ENCODE data around the gene PI16. TPM values are rescaled to one million over a fixed set of nuclear protein-coding genes. Genes with fewer than 3 reads are reported as not detected.

PI16 gene
- total and polyA plus RNA-seq, 2 experiments from 2014 or later, result 0.50 TPM; not detected in 1

DNA sequence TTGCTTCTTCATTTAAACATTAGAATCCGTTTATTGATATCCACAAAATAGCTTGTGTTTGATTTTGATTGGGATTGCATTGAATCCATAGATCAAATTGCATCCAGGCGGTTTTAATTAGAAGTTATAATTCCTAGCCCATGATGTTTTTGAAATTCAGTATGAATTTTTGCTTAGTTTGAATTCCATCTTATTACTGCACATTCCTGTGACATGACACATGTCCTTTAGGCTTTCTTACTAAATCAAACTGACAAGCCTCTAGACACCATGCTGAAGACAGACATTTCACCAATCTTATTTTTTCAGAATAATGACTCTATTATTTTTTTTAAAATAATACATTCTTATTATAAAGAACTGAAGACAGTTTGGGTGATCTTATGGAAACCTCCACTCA is 21.4 kb upstream of the PI16 start:
- no peaks in the 10 kb centered on the region for H3F3A ChIP-seq (replicated peaks; ENCODE audit: low read depth)
- H3K4me3 ChIP-seq, result no peak overlapping the region
- H3K9me2 ChIP-seq (ENCODE audit: insufficient read depth), result no peaks in the 10 kb centered on the region
- TF ChIP-seq CREB1 (CRISPR knock-in tag; IDR thresholded peaks at IDR 0.05; ENCODE audit: low read depth), result no peak
- no peak for TF ChIP-seq POLR2AphosphoS5 (IDR thresholded peaks at IDR 0.05; ENCODE audit: low read depth)
- no peak for TF ChIP-seq EZH2phosphoT487 (IDR thresholded peaks at IDR 0.05; ENCODE audit: unreplicated experiment)
- TF ChIP-seq NANOG (IDR thresholded peaks at IDR 0.05; ENCODE audit: borderline replicate concordance), result no peak
- TF ChIP-seq ZNF114 (CRISPR knock-in tag; IDR thresholded peaks at IDR 0.05), result no peak
- TF ChIP-seq EZH2 (IDR thresholded peaks at IDR 0.05; ENCODE audit: low read depth, unreplicated experiment), result no peak
- TF ChIP-seq, protein P1, sequence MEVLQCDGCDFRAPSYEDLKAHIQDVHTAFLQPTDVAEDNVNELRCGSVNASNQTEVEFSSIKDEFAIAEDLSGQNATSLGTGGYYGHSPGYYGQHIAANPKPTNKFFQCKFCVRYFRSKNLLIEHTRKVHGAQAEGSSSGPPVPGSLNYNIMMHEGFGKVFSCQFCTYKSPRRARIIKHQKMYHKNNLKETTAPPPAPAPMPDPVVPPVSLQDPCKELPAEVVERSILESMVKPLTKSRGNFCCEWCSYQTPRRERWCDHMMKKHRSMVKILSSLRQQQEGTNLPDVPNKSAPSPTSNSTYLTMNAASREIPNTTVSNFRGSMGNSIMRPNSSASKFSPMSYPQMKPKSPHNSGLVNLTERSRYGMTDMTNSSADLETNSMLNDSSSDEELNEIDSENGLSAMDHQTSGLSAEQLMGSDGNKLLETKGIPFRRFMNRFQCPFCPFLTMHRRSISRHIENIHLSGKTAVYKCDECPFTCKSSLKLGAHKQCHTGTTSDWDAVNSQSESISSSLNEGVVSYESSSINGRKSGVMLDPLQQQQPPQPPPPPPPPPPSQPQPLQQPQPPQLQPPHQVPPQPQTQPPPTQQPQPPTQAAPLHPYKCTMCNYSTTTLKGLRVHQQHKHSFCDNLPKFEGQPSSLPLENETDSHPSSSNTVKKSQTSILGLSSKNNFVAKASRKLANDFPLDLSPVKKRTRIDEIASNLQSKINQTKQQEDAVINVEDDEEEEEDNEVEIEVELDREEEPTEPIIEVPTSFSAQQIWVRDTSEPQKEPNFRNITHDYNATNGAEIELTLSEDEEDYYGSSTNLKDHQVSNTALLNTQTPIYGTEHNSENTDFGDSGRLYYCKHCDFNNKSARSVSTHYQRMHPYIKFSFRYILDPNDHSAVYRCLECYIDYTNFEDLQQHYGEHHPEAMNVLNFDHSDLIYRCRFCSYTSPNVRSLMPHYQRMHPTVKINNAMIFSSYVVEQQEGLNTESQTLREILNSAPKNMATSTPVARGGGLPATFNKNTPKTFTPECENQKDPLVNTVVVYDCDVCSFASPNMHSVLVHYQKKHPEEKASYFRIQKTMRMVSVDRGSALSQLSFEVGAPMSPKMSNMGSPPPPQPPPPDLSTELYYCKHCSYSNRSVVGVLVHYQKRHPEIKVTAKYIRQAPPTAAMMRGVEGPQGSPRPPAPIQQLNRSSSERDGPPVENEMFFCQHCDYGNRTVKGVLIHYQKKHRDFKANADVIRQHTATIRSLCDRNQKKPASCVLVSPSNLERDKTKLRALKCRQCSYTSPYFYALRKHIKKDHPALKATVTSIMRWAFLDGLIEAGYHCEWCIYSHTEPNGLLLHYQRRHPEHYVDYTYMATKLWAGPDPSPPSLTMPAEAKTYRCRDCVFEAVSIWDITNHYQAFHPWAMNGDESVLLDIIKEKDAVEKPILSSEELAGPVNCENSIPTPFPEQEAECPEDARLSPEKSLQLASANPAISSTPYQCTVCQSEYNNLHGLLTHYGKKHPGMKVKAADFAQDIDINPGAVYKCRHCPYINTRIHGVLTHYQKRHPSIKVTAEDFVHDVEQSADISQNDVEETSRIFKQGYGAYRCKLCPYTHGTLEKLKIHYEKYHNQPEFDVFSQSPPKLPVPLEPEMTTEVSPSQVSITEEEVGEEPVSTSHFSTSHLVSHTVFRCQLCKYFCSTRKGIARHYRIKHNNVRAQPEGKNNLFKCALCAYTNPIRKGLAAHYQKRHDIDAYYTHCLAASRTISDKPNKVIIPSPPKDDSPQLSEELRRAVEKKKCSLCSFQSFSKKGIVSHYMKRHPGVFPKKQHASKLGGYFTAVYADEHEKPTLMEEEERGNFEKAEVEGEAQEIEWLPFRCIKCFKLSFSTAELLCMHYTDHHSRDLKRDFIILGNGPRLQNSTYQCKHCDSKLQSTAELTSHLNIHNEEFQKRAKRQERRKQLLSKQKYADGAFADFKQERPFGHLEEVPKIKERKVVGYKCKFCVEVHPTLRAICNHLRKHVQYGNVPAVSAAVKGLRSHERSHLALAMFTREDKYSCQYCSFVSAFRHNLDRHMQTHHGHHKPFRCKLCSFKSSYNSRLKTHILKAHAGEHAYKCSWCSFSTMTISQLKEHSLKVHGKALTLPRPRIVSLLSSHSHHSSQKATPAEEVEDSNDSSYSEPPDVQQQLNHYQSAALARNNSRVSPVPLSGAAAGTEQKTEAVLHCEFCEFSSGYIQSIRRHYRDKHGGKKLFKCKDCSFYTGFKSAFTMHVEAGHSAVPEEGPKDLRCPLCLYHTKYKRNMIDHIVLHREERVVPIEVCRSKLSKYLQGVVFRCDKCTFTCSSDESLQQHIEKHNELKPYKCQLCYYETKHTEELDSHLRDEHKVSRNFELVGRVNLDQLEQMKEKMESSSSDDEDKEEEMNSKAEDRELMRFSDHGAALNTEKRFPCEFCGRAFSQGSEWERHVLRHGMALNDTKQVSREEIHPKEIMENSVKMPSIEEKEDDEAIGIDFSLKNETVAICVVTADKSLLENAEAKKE (CRISPR knock-in tag; IDR thresholded peaks at IDR 0.05), result no peak
- TF ChIP-seq, protein P2, sequence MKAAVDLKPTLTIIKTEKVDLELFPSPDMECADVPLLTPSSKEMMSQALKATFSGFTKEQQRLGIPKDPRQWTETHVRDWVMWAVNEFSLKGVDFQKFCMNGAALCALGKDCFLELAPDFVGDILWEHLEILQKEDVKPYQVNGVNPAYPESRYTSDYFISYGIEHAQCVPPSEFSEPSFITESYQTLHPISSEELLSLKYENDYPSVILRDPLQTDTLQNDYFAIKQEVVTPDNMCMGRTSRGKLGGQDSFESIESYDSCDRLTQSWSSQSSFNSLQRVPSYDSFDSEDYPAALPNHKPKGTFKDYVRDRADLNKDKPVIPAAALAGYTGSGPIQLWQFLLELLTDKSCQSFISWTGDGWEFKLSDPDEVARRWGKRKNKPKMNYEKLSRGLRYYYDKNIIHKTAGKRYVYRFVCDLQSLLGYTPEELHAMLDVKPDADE (IDR thresholded peaks at IDR 0.05), result no peak
- TF ChIP-seq, protein P3, sequence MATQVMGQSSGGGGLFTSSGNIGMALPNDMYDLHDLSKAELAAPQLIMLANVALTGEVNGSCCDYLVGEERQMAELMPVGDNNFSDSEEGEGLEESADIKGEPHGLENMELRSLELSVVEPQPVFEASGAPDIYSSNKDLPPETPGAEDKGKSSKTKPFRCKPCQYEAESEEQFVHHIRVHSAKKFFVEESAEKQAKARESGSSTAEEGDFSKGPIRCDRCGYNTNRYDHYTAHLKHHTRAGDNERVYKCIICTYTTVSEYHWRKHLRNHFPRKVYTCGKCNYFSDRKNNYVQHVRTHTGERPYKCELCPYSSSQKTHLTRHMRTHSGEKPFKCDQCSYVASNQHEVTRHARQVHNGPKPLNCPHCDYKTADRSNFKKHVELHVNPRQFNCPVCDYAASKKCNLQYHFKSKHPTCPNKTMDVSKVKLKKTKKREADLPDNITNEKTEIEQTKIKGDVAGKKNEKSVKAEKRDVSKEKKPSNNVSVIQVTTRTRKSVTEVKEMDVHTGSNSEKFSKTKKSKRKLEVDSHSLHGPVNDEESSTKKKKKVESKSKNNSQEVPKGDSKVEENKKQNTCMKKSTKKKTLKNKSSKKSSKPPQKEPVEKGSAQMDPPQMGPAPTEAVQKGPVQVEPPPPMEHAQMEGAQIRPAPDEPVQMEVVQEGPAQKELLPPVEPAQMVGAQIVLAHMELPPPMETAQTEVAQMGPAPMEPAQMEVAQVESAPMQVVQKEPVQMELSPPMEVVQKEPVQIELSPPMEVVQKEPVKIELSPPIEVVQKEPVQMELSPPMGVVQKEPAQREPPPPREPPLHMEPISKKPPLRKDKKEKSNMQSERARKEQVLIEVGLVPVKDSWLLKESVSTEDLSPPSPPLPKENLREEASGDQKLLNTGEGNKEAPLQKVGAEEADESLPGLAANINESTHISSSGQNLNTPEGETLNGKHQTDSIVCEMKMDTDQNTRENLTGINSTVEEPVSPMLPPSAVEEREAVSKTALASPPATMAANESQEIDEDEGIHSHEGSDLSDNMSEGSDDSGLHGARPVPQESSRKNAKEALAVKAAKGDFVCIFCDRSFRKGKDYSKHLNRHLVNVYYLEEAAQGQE (IDR thresholded peaks at IDR 0.05; ENCODE audit: unreplicated experiment), result no peak
- no peak for TF ChIP-seq JUNB (IDR thresholded peaks at IDR 0.05; ENCODE audit: unreplicated experiment)
- no peak for TF ChIP-seq STAT1 (IDR thresholded peaks at IDR 0.05; ENCODE audit: unreplicated experiment)
- TF ChIP-seq ZNF331 (CRISPR knock-in tag; IDR thresholded peaks at IDR 0.05; ENCODE audit: low read depth), result no peak
- TF ChIP-seq, protein P4, sequence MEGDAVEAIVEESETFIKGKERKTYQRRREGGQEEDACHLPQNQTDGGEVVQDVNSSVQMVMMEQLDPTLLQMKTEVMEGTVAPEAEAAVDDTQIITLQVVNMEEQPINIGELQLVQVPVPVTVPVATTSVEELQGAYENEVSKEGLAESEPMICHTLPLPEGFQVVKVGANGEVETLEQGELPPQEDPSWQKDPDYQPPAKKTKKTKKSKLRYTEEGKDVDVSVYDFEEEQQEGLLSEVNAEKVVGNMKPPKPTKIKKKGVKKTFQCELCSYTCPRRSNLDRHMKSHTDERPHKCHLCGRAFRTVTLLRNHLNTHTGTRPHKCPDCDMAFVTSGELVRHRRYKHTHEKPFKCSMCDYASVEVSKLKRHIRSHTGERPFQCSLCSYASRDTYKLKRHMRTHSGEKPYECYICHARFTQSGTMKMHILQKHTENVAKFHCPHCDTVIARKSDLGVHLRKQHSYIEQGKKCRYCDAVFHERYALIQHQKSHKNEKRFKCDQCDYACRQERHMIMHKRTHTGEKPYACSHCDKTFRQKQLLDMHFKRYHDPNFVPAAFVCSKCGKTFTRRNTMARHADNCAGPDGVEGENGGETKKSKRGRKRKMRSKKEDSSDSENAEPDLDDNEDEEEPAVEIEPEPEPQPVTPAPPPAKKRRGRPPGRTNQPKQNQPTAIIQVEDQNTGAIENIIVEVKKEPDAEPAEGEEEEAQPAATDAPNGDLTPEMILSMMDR (conservative IDR thresholded peaks at IDR 0.05; ENCODE audit: low read depth in 2 of 2), result no peak
- no peaks in the 10 kb centered on the region for H3K79me2 ChIP-seq (replicated peaks; ENCODE audit: insufficient read depth)
- H3K27me3 ChIP-seq (ENCODE audit: insufficient read depth), result no peaks in the 10 kb centered on the region
- Mint-ChIP-seq H3K27ac (no peak overlapping the region), H3K4me3 (no peak overlapping the region), H3K36me3 (ENCODE audit: low read depth) (no peaks in the 10 kb centered on the region), H3K27me3 (ENCODE audit: insufficient read depth, low read depth, poor library complexity) (peaks cover 2% of the 10 kb centered on the region), H3K9me3 (no peaks in the 10 kb centered on the region), H3K4me1 (peaks cover 7% of the 10 kb centered on the region; the same call in 2 of the 3 replicates)
- no peak overlapping the region for H2AFZ ChIP-seq
- H3K4me2 ChIP-seq, result no peak overlapping the region
- ATAC-seq, result no peak
- no peaks in the 10 kb centered on the region for H4K20me1 ChIP-seq (replicated peaks; ENCODE audit: insufficient read depth)
- DNase-seq (ENCODE audit: low spot score), result no peak
- no peak overlapping the region for H3K27ac ChIP-seq (ENCODE audit: low read depth)
- H3K36me3 ChIP-seq (ENCODE audit: insufficient read depth), result no peaks in the 10 kb centered on the region
- peaks cover 4% of the 10 kb centered on the region; the same call in 1 of the 2 replicates for H3K4me1 ChIP-seq (ENCODE audit: insufficient read depth)

Measured in GM23338 (cell line).